IPS DF 4.7 (cell line): ENCODE measurements around the gene COX19.
"Not testable (repeated sequence)": the region's sequence is repeated elsewhere in the genome, so short reads cannot be mapped to it uniquely, and the experiment has no call there.

Experiments
- DNase-seq: peaks from one replicate; pipeline ENCODE4 v3.0.0-alpha.2; 2013; ENCODE audit warnings: low spot score; ENCODE audit errors: extremely low read depth

COX19 gene

GRCh38 chr7:1011297-1012003 is 36.1 kb upstream of the COX19 start:
- DNase-seq = no peak

- no peak for DNase-seq
Measured at GRCh38 chr7:1010226-1010625, 34.9 kb upstream of the COX19 start.

GRCh38 chr7:1009747-1010146 is 34.4 kb upstream of the COX19 start:
- DNase-seq = no peak

GRCh38 chr7:1008733-1009363 is 33.5 kb upstream of the COX19 start:
- DNase-seq = no peak

GRCh38 chr7:1007901-1008300 is 32.6 kb upstream of the COX19 start:
- DNase-seq = no peak

- DNase-seq = no peak
Measured at GRCh38 chr7:1005303-1005702, 30.0 kb upstream of the COX19 start.

- DNase-seq = no peak
Measured at GRCh38 chr7:1004018-1004852, 28.9 kb upstream of the COX19 start.

GRCh38 chr7:1002445-1002844 is 27.1 kb upstream of the COX19 start:
- DNase-seq = not testable (repeated sequence)

GRCh38 chr7:1002026-1002425 is 26.7 kb upstream of the COX19 start:
- DNase-seq = not testable (repeated sequence)

GRCh38 chr7:1001069-1001770 is 25.9 kb upstream of the COX19 start:
- not testable (repeated sequence) for DNase-seq

- no peak for DNase-seq
Measured at GRCh38 chr7:999941-1000935, 24.9 kb upstream of the COX19 start.

GRCh38 chr7:999149-999879 is 24.0 kb upstream of the COX19 start:
- no peak for DNase-seq

GRCh38 chr7:997404-998395 is 22.4 kb upstream of the COX19 start:
- DNase-seq = no peak

GRCh38 chr7:996079-996872 is 20.9 kb upstream of the COX19 start:
- no peak for DNase-seq

GRCh38 chr7:995571-995970 is 20.2 kb upstream of the COX19 start:
- DNase-seq = no peak

GRCh38 chr7:994592-995308 is 19.4 kb upstream of the COX19 start:
- DNase-seq = no peak
